HCT116 (cell line): Measurements from ENCODE around the gene SLC1A3.

Experiments used
- CEBPB ChIP-seq: IDR thresholded peaks from 2 replicates; pipeline ENCODE4 v1.6.1; 2012; ENCODE audit warnings: low read depth
- EZH2 ChIP-seq: fragments of 200-600 bp; sonication (generic); IDR thresholded peaks from 2 replicates; pipeline ENCODE4 v1.6.1; 2017; ENCODE audit warnings: antibody characterized with exemption, mixed run types
- JUND ChIP-seq: IDR thresholded peaks from 2 replicates; pipeline ENCODE4 v1.6.1; 2012
- MAX ChIP-seq: IDR thresholded peaks from 2 replicates; pipeline ENCODE4 v1.6.1; 2012
- POLR2A ChIP-seq: IDR thresholded peaks from 2 replicates; pipeline ENCODE4 v1.7.0; 2011; ENCODE audit warnings: borderline replicate concordance; ENCODE audit not compliant: insufficient read depth, insufficient read length; ENCODE audit errors: extremely low read depth
- POLR2AphosphoS5 ChIP-seq: IDR thresholded peaks from 2 replicates; pipeline ENCODE4 v1.6.1; 2011; ENCODE audit warnings: mild to moderate bottlenecking, low read depth, low read length, moderate library complexity
- YY1 ChIP-seq: IDR thresholded peaks from 2 replicates; pipeline ENCODE4 v1.6.1; 2011; ENCODE audit warnings: low read length, low read depth, moderate library complexity, mild to moderate bottlenecking; ENCODE audit not compliant: insufficient replicate concordance; ENCODE audit errors: extremely low read depth
- ZBTB33 ChIP-seq: IDR thresholded peaks from 2 replicates; pipeline ENCODE4 v1.6.1; 2011; ENCODE audit warnings: mild to moderate bottlenecking, low read length, moderate library complexity; ENCODE audit not compliant: insufficient replicate concordance; ENCODE audit errors: extremely low read depth
- ZNF274 ChIP-seq: fragments of 200-500 bp; sonication (Bioruptor generic); IDR thresholded peaks from 2 replicates; pipeline ENCODE4 v1.6.1; 2014; ENCODE audit warnings: mild to moderate bottlenecking, low read depth, low read length, inconsistent platforms
- TF ChIP-seq, protein P1 (sequence below), 3 experiments: fragments of 200-600 bp in 1 of 3; sonication (generic) in 1 of 3; IDR thresholded peaks in 2 of 3; conservative IDR thresholded peaks in 1 of 3; 2 replicates each; pipeline ENCODE4 v1.5.1; 2012 to 2017; ENCODE audit warnings: low read depth in 2 of 3, low read length in 2 of 3, antibody characterized with exemption in 1 of 3, borderline replicate concordance in 1 of 3, control low read depth in 1 of 3, mild to moderate bottlenecking in 1 of 3, mixed read lengths in 1 of 3, mixed run types in 1 of 3, moderate library complexity in 1 of 3; ENCODE audit not compliant: insufficient read depth in 1 of 3
- TF ChIP-seq, protein P2 (sequence below): IDR thresholded peaks from 2 replicates; pipeline ENCODE4 v1.6.1; 2012; ENCODE audit warnings: low read depth

DNA sequence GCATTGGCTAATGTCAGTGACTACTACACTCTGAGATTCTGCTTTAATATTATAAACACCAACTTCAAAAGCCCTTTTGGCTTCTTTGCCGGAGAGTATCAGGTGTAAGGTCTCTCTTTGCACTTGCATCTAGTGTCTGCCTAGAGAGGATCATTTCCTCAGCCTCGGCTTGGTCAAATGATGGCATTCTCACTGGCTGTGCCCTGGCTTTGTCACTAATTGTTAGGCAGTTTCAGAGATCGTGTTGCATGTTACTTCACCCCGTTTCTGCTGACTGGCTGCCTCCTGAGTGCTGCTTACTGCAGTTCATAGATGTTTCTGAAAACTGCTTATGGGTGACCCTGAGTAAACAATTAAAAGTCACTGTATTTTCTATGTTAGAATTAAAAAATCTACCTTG lies 48.8 kb downstream of the SLC1A3 start:
- TF ChIP-seq ZNF274 (no peak), YY1 (no peak), POLR2A (no peak), MAX (no peak), JUND (no peak), EZH2 (no peak), CEBPB (no peak), ZBTB33 (no peak), POLR2AphosphoS5 (no peak)
- TF ChIP-seq, protein P1, sequence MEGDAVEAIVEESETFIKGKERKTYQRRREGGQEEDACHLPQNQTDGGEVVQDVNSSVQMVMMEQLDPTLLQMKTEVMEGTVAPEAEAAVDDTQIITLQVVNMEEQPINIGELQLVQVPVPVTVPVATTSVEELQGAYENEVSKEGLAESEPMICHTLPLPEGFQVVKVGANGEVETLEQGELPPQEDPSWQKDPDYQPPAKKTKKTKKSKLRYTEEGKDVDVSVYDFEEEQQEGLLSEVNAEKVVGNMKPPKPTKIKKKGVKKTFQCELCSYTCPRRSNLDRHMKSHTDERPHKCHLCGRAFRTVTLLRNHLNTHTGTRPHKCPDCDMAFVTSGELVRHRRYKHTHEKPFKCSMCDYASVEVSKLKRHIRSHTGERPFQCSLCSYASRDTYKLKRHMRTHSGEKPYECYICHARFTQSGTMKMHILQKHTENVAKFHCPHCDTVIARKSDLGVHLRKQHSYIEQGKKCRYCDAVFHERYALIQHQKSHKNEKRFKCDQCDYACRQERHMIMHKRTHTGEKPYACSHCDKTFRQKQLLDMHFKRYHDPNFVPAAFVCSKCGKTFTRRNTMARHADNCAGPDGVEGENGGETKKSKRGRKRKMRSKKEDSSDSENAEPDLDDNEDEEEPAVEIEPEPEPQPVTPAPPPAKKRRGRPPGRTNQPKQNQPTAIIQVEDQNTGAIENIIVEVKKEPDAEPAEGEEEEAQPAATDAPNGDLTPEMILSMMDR (IDR thresholded peaks at IDR 0.05 in 2 of 3, conservative IDR thresholded peaks at IDR 0.05 in 1 of 3; ENCODE audit: borderline replicate concordance in 1 of 3, insufficient read depth in 1 of 3, low read depth in 2 of 3, low read length in 2 of 3), result no peak
- TF ChIP-seq, protein P2, sequence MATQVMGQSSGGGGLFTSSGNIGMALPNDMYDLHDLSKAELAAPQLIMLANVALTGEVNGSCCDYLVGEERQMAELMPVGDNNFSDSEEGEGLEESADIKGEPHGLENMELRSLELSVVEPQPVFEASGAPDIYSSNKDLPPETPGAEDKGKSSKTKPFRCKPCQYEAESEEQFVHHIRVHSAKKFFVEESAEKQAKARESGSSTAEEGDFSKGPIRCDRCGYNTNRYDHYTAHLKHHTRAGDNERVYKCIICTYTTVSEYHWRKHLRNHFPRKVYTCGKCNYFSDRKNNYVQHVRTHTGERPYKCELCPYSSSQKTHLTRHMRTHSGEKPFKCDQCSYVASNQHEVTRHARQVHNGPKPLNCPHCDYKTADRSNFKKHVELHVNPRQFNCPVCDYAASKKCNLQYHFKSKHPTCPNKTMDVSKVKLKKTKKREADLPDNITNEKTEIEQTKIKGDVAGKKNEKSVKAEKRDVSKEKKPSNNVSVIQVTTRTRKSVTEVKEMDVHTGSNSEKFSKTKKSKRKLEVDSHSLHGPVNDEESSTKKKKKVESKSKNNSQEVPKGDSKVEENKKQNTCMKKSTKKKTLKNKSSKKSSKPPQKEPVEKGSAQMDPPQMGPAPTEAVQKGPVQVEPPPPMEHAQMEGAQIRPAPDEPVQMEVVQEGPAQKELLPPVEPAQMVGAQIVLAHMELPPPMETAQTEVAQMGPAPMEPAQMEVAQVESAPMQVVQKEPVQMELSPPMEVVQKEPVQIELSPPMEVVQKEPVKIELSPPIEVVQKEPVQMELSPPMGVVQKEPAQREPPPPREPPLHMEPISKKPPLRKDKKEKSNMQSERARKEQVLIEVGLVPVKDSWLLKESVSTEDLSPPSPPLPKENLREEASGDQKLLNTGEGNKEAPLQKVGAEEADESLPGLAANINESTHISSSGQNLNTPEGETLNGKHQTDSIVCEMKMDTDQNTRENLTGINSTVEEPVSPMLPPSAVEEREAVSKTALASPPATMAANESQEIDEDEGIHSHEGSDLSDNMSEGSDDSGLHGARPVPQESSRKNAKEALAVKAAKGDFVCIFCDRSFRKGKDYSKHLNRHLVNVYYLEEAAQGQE, result no peak
